Effector memory CD4-positive, alpha-beta T cell (primary cell): ENCODE results near the gene HSPA4.

ENCODE experiments used
- DNase-seq, 3 donors: peaks; one replicate each; pipeline ENCODE4 v3.0.0-alpha.2; 2020
- H3K27ac ChIP-seq: 2 replicates; pipeline ENCODE4 v1.7.0; 2013; ENCODE audit warnings: mild to moderate bottlenecking, low read length, moderate library complexity; ENCODE audit not compliant: insufficient read depth, poor library complexity, severe bottlenecking
- H3K27me3 ChIP-seq: replicated peaks from 2 replicates; pipeline ENCODE4 v1.7.0; 2013; ENCODE audit warnings: mild to moderate bottlenecking, low read length; ENCODE audit not compliant: insufficient read depth, control insufficient read depth, poor library complexity, severe bottlenecking
- H3K36me3 ChIP-seq: 2 replicates; pipeline ENCODE4 v1.7.0; 2013; ENCODE audit warnings: mild to moderate bottlenecking, low read length, moderate library complexity; ENCODE audit not compliant: control insufficient read depth, insufficient read depth
- H3K4me1 ChIP-seq: 2 replicates; pipeline ENCODE4 v1.7.0; 2013; ENCODE audit warnings: low read length, mild to moderate bottlenecking; ENCODE audit not compliant: control insufficient read depth, insufficient read depth, poor library complexity, severe bottlenecking
- H3K4me3 ChIP-seq: 2 replicates; pipeline ENCODE4 v1.7.0; 2013; ENCODE audit warnings: low read length, low read depth, mild to moderate bottlenecking; ENCODE audit not compliant: insufficient read depth, poor library complexity, severe bottlenecking
- H3K9me3 ChIP-seq: 2 replicates; pipeline ENCODE4 v1.7.0; 2013; ENCODE audit warnings: mild to moderate bottlenecking, low read length, moderate library complexity; ENCODE audit not compliant: control insufficient read depth

Gene HSPA4

GRCh38 chr5:133147815-133148567 lies 96.2 kb downstream of the HSPA4 start:
- DNase-seq: no peak
- H3K9me3 ChIP-seq: no peaks in the 10 kb centered on the region
- H3K36me3 ChIP-seq: no peaks in the 10 kb centered on the region
- no peak overlapping the region for H3K4me3 ChIP-seq
- no peaks in the 10 kb centered on the region for H3K27me3 ChIP-seq
- no peaks in the 10 kb centered on the region for H3K4me1 ChIP-seq
- no peak overlapping the region for H3K27ac ChIP-seq

GRCh38 chr5:133149345-133149744 lies 97.5 kb downstream of the HSPA4 start:
- DNase-seq: no peak
- no peaks in the 10 kb centered on the region for H3K27me3 ChIP-seq
- H3K27ac ChIP-seq: no peak overlapping the region
- no peaks in the 10 kb centered on the region for H3K9me3 ChIP-seq
- no peaks in the 10 kb centered on the region for H3K4me1 ChIP-seq
- H3K4me3 ChIP-seq: no peak overlapping the region
- no peaks in the 10 kb centered on the region for H3K36me3 ChIP-seq

GRCh38 chr5:133150909-133151544 lies 99.2 kb downstream of the HSPA4 start:
- Histone ChIP-seq H3K27me3 (no peaks in the 10 kb centered on the region), H3K36me3 (no peaks in the 10 kb centered on the region), H3K9me3 (no peaks in the 10 kb centered on the region), H3K4me1 (no peaks in the 10 kb centered on the region), H3K27ac (no peak overlapping the region), H3K4me3 (no peak overlapping the region)
- DNase-seq: no peak

- Histone ChIP-seq H3K4me3 (no peak overlapping the region), H3K27me3 (no peaks in the 10 kb centered on the region), H3K36me3 (no peaks in the 10 kb centered on the region), H3K9me3 (no peaks in the 10 kb centered on the region), H3K4me1 (no peaks in the 10 kb centered on the region), H3K27ac (no peak overlapping the region)
- no peak for DNase-seq
Observed at GRCh38 chr5:133154274-133155075, 102.7 kb downstream of the HSPA4 start.

- no peak overlapping the region for H3K27ac ChIP-seq
- H3K4me3 ChIP-seq: no peak overlapping the region
- H3K36me3 ChIP-seq: no peaks in the 10 kb centered on the region
- no peaks in the 10 kb centered on the region for H3K4me1 ChIP-seq
- DNase-seq: no peak
- H3K9me3 ChIP-seq: no peaks in the 10 kb centered on the region
- H3K27me3 ChIP-seq: no peaks in the 10 kb centered on the region
Observed at GRCh38 chr5:133155326-133155969, 103.6 kb downstream of the HSPA4 start.
